ENCODE measurements around the gene PARD3B.

DNA sequence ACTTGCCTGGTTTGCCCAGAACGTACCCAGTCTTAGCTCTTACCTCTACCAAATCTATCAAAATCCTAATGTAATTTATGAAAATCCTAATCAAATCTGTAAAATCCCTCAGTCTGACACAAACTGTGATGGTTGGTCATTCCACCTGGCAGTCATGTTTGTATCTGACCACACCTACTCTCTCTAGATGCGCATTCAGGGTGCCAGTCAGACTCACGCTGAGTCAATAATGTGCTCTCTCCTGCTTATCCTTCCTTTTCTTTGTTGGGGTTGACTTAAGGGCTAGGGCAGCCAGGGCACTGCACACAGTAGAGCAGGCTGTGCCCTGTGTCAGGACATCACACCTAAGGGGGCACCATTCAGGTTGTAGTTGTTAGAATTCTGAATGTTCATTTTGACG, 48.5 kb upstream of the PARD3B start:
- TF ChIP-seq, protein P1, sequence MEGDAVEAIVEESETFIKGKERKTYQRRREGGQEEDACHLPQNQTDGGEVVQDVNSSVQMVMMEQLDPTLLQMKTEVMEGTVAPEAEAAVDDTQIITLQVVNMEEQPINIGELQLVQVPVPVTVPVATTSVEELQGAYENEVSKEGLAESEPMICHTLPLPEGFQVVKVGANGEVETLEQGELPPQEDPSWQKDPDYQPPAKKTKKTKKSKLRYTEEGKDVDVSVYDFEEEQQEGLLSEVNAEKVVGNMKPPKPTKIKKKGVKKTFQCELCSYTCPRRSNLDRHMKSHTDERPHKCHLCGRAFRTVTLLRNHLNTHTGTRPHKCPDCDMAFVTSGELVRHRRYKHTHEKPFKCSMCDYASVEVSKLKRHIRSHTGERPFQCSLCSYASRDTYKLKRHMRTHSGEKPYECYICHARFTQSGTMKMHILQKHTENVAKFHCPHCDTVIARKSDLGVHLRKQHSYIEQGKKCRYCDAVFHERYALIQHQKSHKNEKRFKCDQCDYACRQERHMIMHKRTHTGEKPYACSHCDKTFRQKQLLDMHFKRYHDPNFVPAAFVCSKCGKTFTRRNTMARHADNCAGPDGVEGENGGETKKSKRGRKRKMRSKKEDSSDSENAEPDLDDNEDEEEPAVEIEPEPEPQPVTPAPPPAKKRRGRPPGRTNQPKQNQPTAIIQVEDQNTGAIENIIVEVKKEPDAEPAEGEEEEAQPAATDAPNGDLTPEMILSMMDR (IDR thresholded peaks at IDR 0.05), result no peak
- TF ChIP-seq POLR2A (IDR thresholded peaks at IDR 0.05), result no peak
- no peak for TF ChIP-seq POLR2AphosphoS5 (IDR thresholded peaks at IDR 0.05)
- no peak for TF ChIP-seq EP300 (IDR thresholded peaks at IDR 0.05)

Data from stomach (tissue), 4 donors.